Lower lobe of right lung (tissue), 2 donors: ENCODE data around the gene RIPK4. TPM values are rescaled to one million over a fixed set of nuclear protein-coding genes. Genes with fewer than 3 reads are reported as not detected.

Experiments used
- ATAC-seq, 2 donors: fragments of 200-7000 bp; cut with Tn5 transposase; one replicate each; pipeline ENCODE4 v1.9.1; 2020 to 2022; ENCODE audit warnings: mild to moderate bottlenecking in 2 of 2, moderate library complexity in 2 of 2
- DNase-seq: peaks from one replicate; pipeline ENCODE4 v3.0.0-alpha.2; 2020
- H3K27ac ChIP-seq: fragments of 200-600 bp; one replicate; pipeline ENCODE4 v1.8.0; 2022
- H3K27me3 ChIP-seq: fragments of 200-600 bp; one replicate; pipeline ENCODE4 v1.8.0; 2022; ENCODE audit warnings: low read depth
- H3K36me3 ChIP-seq: fragments of 200-600 bp; one replicate; pipeline ENCODE4 v1.8.0; 2022; ENCODE audit warnings: mild to moderate bottlenecking
- H3K4me1 ChIP-seq: fragments of 200-600 bp; one replicate; pipeline ENCODE4 v1.8.0; 2022
- H3K4me3 ChIP-seq: fragments of 200-600 bp; one replicate; pipeline ENCODE4 v1.8.0; 2022; ENCODE audit warnings: mild to moderate bottlenecking
- H3K9me3 ChIP-seq: fragments of 200-600 bp; one replicate; pipeline ENCODE4 v1.8.0; 2022
- CTCF ChIP-seq: fragments of 200-600 bp; IDR thresholded peaks from one replicate; pipeline ENCODE4 v1.8.0; 2022; ENCODE audit warnings: antibody characterized with exemption, mild to moderate bottlenecking
- intact Hi-C: fragments of 100-400 bp; cut with DNase I; formaldehyde crosslinking; loops from one replicate; pipeline ENCODE4 v1.11.0; 2022
- total RNA-seq: library from RNA; stranded (reverse); fragmentation: NEBNext Ultra II Directional; extraction: Animal tissue kit (Norgen Biotek cat#: 25700); gene quantifications from one replicate; pipeline ENCODE4 v1.2.1, GENCODE V29; 2021
- donor health status: DM: no; HTN: yes; CAD: no; lungs with severe emphysema.

The RIPK4 gene
- total RNA-seq, 1 donor from 2014 or later = 8.7 TPM

- no peaks in the 10 kb centered on the region for H3K9me3 ChIP-seq
- no peaks in the 10 kb centered on the region for H3K4me1 ChIP-seq
- ATAC-seq = no peak
- H3K27me3 ChIP-seq = peaks cover 52% of the 10 kb centered on the region
- TF ChIP-seq CTCF = no peak
- no peaks in the 10 kb centered on the region for H3K36me3 ChIP-seq
- H3K4me3 ChIP-seq = no peak overlapping the region
- no peak for DNase-seq
- H3K27ac ChIP-seq = no peak overlapping the region
- intact Hi-C loops = no loop called here
Observed at GRCh38 chr21:41712730-41713129, 54.1 kb downstream of the RIPK4 start.

- intact Hi-C loops = no loop called here
- Histone ChIP-seq H3K9me3 (no peaks in the 10 kb centered on the region), H3K4me1 (no peaks in the 10 kb centered on the region), H3K27me3 (peaks cover 48% of the 10 kb centered on the region), H3K36me3 (no peaks in the 10 kb centered on the region), H3K4me3 (no peak overlapping the region), H3K27ac (no peak overlapping the region)
- no peak for TF ChIP-seq CTCF
- ATAC-seq (no peak), DNase-seq (no peak)
Observed at GRCh38 chr21:41712201-41712600, 54.7 kb downstream of the RIPK4 start.

GRCh38 chr21:41711416-41712007 lies 55.3 kb downstream of the RIPK4 start:
- ATAC-seq = no peak
- intact Hi-C loops = no loop called here
- Histone ChIP-seq H3K4me3 (no peak overlapping the region), H3K27ac (no peak overlapping the region), H3K4me1 (no peaks in the 10 kb centered on the region), H3K36me3 (no peaks in the 10 kb centered on the region), H3K9me3 (no peaks in the 10 kb centered on the region), H3K27me3 (peaks cover 48% of the 10 kb centered on the region)
- no peak for TF ChIP-seq CTCF
- no peak for DNase-seq

GRCh38 chr21:41710823-41711160 lies 56.1 kb downstream of the RIPK4 start:
- TF ChIP-seq CTCF = no peak
- Histone ChIP-seq H3K36me3 (no peaks in the 10 kb centered on the region), H3K4me1 (no peaks in the 10 kb centered on the region), H3K27ac (no peak overlapping the region), H3K9me3 (no peaks in the 10 kb centered on the region), H3K4me3 (no peak overlapping the region), H3K27me3 (peaks cover 44% of the 10 kb centered on the region)
- DNase-seq = no peak
- intact Hi-C loops = no loop called here
- no peak for ATAC-seq

- ATAC-seq (no peak), DNase-seq (no peak)
- Histone ChIP-seq H3K27ac (no peak overlapping the region), H3K4me1 (no peaks in the 10 kb centered on the region), H3K27me3 (peaks cover 38% of the 10 kb centered on the region), H3K36me3 (no peaks in the 10 kb centered on the region), H3K9me3 (no peaks in the 10 kb centered on the region), H3K4me3 (no peak overlapping the region)
- intact Hi-C loops = no loop called here
- TF ChIP-seq CTCF = no peak
Observed at GRCh38 chr21:41709965-41710822, 56.7 kb downstream of the RIPK4 start.
